ENCODE measurements around the gene LAG3. TPM values are rescaled to one million over a fixed set of nuclear protein-coding genes. Genes with fewer than 3 reads are reported as not detected.

LAG3 gene
- total and polyA plus RNA-seq, 2 experiments from 2014 or later: 3.7 to 4.7 TPM

DNA sequence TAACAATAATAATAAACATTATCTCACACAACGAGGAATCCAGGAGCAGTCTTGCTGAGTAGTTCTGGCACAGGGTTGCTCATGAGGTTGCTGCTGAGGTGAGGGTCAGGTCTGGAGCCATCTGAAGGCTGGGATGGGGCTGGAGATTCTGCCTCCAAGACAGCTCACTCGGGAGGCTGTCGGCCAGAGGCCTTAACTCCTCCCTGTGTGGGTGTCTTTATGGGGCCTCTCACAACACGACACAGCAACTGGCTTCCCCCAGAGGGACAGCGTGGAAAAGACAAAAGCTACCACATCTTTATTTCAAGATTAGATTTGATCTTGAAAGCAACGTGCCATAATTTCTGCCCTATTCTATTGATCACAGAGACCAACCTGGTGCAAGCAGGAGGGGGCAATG lies 9.8 kb downstream of the LAG3 start (continued):
- TF ChIP-seq, protein P1, sequence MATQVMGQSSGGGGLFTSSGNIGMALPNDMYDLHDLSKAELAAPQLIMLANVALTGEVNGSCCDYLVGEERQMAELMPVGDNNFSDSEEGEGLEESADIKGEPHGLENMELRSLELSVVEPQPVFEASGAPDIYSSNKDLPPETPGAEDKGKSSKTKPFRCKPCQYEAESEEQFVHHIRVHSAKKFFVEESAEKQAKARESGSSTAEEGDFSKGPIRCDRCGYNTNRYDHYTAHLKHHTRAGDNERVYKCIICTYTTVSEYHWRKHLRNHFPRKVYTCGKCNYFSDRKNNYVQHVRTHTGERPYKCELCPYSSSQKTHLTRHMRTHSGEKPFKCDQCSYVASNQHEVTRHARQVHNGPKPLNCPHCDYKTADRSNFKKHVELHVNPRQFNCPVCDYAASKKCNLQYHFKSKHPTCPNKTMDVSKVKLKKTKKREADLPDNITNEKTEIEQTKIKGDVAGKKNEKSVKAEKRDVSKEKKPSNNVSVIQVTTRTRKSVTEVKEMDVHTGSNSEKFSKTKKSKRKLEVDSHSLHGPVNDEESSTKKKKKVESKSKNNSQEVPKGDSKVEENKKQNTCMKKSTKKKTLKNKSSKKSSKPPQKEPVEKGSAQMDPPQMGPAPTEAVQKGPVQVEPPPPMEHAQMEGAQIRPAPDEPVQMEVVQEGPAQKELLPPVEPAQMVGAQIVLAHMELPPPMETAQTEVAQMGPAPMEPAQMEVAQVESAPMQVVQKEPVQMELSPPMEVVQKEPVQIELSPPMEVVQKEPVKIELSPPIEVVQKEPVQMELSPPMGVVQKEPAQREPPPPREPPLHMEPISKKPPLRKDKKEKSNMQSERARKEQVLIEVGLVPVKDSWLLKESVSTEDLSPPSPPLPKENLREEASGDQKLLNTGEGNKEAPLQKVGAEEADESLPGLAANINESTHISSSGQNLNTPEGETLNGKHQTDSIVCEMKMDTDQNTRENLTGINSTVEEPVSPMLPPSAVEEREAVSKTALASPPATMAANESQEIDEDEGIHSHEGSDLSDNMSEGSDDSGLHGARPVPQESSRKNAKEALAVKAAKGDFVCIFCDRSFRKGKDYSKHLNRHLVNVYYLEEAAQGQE (IDR thresholded peaks at IDR 0.05; ENCODE audit: unreplicated experiment): no peak
- TF ChIP-seq JUNB (IDR thresholded peaks at IDR 0.05; ENCODE audit: unreplicated experiment) (no peak), POLR2AphosphoS5 (IDR thresholded peaks at IDR 0.05; ENCODE audit: low read depth) (no peak), NANOG (IDR thresholded peaks at IDR 0.05; ENCODE audit: borderline replicate concordance) (no peak), ZNF114 (CRISPR knock-in tag; IDR thresholded peaks at IDR 0.05) (no peak), EZH2 (IDR thresholded peaks at IDR 0.05; ENCODE audit: low read depth, unreplicated experiment) (no peak)
- TF ChIP-seq, protein P2, sequence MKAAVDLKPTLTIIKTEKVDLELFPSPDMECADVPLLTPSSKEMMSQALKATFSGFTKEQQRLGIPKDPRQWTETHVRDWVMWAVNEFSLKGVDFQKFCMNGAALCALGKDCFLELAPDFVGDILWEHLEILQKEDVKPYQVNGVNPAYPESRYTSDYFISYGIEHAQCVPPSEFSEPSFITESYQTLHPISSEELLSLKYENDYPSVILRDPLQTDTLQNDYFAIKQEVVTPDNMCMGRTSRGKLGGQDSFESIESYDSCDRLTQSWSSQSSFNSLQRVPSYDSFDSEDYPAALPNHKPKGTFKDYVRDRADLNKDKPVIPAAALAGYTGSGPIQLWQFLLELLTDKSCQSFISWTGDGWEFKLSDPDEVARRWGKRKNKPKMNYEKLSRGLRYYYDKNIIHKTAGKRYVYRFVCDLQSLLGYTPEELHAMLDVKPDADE (IDR thresholded peaks at IDR 0.05): no peak

DNA sequence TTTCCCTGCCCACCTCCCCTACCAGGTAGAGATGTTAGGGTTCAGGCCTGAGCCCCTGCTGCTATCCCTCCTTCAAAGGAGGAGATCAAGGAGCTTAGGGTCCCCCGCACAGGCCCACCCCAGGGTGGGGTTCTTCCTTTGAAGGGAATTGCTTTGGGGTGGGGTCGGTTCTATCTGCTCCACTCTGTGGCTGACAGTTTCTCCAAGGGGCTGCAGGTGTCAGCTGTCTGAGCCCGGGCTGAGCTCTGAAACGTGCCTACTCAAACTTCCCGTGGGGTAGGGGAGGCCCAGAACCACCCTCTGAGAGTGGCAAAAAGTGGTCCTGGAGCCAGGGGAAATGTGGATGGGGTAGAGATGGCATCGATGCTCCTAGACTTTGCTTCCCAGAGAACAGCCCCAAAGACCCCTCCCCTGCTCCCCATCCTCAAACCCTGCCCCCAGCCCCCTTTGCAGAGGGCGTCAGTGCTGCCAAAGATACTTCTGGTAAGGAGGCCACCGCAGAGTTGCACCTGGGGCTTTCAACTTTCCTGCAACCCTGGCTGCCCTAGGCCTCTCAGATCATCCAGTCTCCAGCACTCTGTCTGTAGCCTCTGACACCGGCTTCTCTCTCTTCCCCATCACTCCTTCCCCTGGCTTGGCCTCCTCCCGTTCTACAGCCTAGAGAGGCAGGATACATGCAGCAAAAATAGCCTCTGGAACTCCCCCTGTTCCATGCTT lies 10.7 kb downstream of the LAG3 start:
- Histone ChIP-seq H3K79me2 (replicated peaks; ENCODE audit: insufficient read depth) (no peaks in the 10 kb centered on the region), H3K4me2 (no peak overlapping the region), H4K20me1 (replicated peaks; ENCODE audit: insufficient read depth) (no peaks in the 10 kb centered on the region), H2AFZ (no peak overlapping the region), H3F3A (replicated peaks; ENCODE audit: low read depth) (0 out of 2 replicates have a peak, but pooled peaks cover 5% of the 10 kb centered on the region), H3K27me3 (ENCODE audit: insufficient read depth) (peaks cover 7% of the 10 kb centered on the region), H3K9me2 (ENCODE audit: insufficient read depth) (no peaks in the 10 kb centered on the region), H3K36me3 (ENCODE audit: insufficient read depth) (no peaks in the 10 kb centered on the region), H3K4me1 (ENCODE audit: insufficient read depth) (peaks cover 15% of the 10 kb centered on the region), H3K27ac (ENCODE audit: low read depth) (no peak overlapping the region), H3K4me3 (no peak overlapping the region)
- Mint-ChIP-seq H3K4me1 (peaks cover 27% of the 10 kb centered on the region), H3K9me3 (no peaks in the 10 kb centered on the region), H3K27me3 (ENCODE audit: insufficient read depth, low read depth, poor library complexity) (peaks cover 19% of the 10 kb centered on the region), H3K36me3 (ENCODE audit: low read depth) (no peaks in the 10 kb centered on the region), H3K4me3 (no peak overlapping the region), H3K27ac (no peak overlapping the region)
- no peak for TF ChIP-seq EZH2 (IDR thresholded peaks at IDR 0.05; ENCODE audit: low read depth, unreplicated experiment)
- TF ChIP-seq JUNB (IDR thresholded peaks at IDR 0.05; ENCODE audit: unreplicated experiment): no peak
- TF ChIP-seq NANOG (IDR thresholded peaks at IDR 0.05; ENCODE audit: borderline replicate concordance): no peak
- TF ChIP-seq POLR2AphosphoS5 (IDR thresholded peaks at IDR 0.05; ENCODE audit: low read depth): no peak
- TF ChIP-seq CREB1 (CRISPR knock-in tag; IDR thresholded peaks at IDR 0.05; ENCODE audit: low read depth): no peak
- TF ChIP-seq EZH2phosphoT487 (IDR thresholded peaks at IDR 0.05; ENCODE audit: unreplicated experiment): no peak
- TF ChIP-seq ZNF114 (CRISPR knock-in tag; IDR thresholded peaks at IDR 0.05): no peak
- ATAC-seq (no peak), DNase-seq (ENCODE audit: low spot score) (no peak)
